Mesenchymal stem cell (in vitro differentiated cells and primary cell): ENCODE results near the gene CSTB.

Source experiments
- DNase-seq: peaks from one replicate; pipeline ENCODE4 v3.0.0-alpha.2; 2013
- H2AFZ ChIP-seq: one replicate; pipeline ENCODE4 v1.6.1; 2013; ENCODE audit warnings: low read depth, mild to moderate bottlenecking, control low read depth, inconsistent platforms, low read length, moderate library complexity
- H2AK5ac ChIP-seq: 2 replicates; pipeline ENCODE4 v1.6.1; 2013; ENCODE audit warnings: low read length, moderate library complexity, mild to moderate bottlenecking, inconsistent platforms; ENCODE audit not compliant: severe bottlenecking
- H2BK120ac ChIP-seq: one replicate; pipeline ENCODE4 v1.6.1; 2013; ENCODE audit warnings: low read depth, mild to moderate bottlenecking, inconsistent platforms, low read length, moderate library complexity
- H2BK12ac ChIP-seq, 2 experiments: one replicate each; pipeline ENCODE4 v1.6.1; 2013; ENCODE audit warnings: inconsistent platforms in 2 of 2, low read length in 2 of 2, mild to moderate bottlenecking in 2 of 2, moderate library complexity in 2 of 2, control low read depth in 1 of 2
- H2BK15ac ChIP-seq: one replicate; pipeline ENCODE4 v1.6.1; 2013; ENCODE audit warnings: mild to moderate bottlenecking, low read depth, inconsistent platforms; ENCODE audit not compliant: poor library complexity, severe bottlenecking
- H2BK5ac ChIP-seq: 2 replicates; pipeline ENCODE4 v1.6.1; 2013; ENCODE audit warnings: low read depth, mild to moderate bottlenecking, low read length, control low read depth, inconsistent platforms; ENCODE audit not compliant: poor library complexity, severe bottlenecking
- H3K14ac ChIP-seq, 2 experiments: one replicate each; pipeline ENCODE4 v1.6.1; 2013; ENCODE audit warnings: inconsistent platforms in 2 of 2, low read length in 2 of 2, control low read depth in 1 of 2, mild to moderate bottlenecking in 1 of 2, moderate library complexity in 1 of 2
- H3K18ac ChIP-seq, 2 experiments: one replicate each; pipeline ENCODE4 v1.6.1; 2013; ENCODE audit warnings: inconsistent platforms in 2 of 2, low read length in 2 of 2, control low read depth in 1 of 2, low read depth in 1 of 2, mild to moderate bottlenecking in 1 of 2
- H3K23ac ChIP-seq, 2 experiments: one replicate each; pipeline ENCODE4 v1.6.1; 2013; ENCODE audit warnings: inconsistent platforms in 2 of 2, low read length in 2 of 2, mild to moderate bottlenecking in 2 of 2, moderate library complexity in 2 of 2, control low read depth in 1 of 2
- H3K27ac ChIP-seq: 2 replicates; pipeline ENCODE4 v1.5.1; 2013; ENCODE audit warnings: mild to moderate bottlenecking, moderate library complexity, low read length, control low read depth, inconsistent platforms; ENCODE audit not compliant: poor library complexity, severe bottlenecking
- H3K27me3 ChIP-seq, 2 experiments: 2 replicates each; pipeline versions ENCODE4 v1.6.1 to v1.7.0; 2013; ENCODE audit warnings: low read length in 2 of 2, mild to moderate bottlenecking in 2 of 2, moderate library complexity in 2 of 2, control low read depth in 1 of 2, inconsistent platforms in 1 of 2; ENCODE audit not compliant: control insufficient read depth in 1 of 2, insufficient read depth in 1 of 2
- H3K36me3 ChIP-seq, 2 experiments: 2 replicates each; pipeline versions ENCODE4 v1.6.1 to v1.7.0; 2013; ENCODE audit warnings: low read length in 2 of 2, control low read depth in 1 of 2, inconsistent platforms in 1 of 2, low read depth in 1 of 2, mild to moderate bottlenecking in 1 of 2; ENCODE audit not compliant: insufficient read depth in 2 of 2, control insufficient read depth in 1 of 2
- H3K4ac ChIP-seq, 2 experiments: one replicate each; pipeline ENCODE4 v1.6.1; 2013; ENCODE audit warnings: inconsistent platforms in 2 of 2, low read length in 2 of 2, mild to moderate bottlenecking in 2 of 2, moderate library complexity in 2 of 2, control low read depth in 1 of 2, low read depth in 1 of 2
- H3K4me1 ChIP-seq: 2 replicates; pipeline ENCODE4 v1.6.1; 2013; ENCODE audit warnings: low read depth, low read length, control low read depth; ENCODE audit not compliant: control insufficient read depth, insufficient read depth
- H3K4me2 ChIP-seq: 2 replicates; pipeline ENCODE4 v1.6.1; 2013; ENCODE audit warnings: low read length, mild to moderate bottlenecking, inconsistent platforms; ENCODE audit not compliant: poor library complexity, severe bottlenecking
- H3K4me3 ChIP-seq, 2 experiments: 2 replicates each; pipeline versions ENCODE4 v1.5.1 to v1.7.0; 2013; ENCODE audit warnings: low read length in 2 of 2, mild to moderate bottlenecking in 2 of 2, control low read depth in 1 of 2, low read depth in 1 of 2; ENCODE audit not compliant: insufficient read depth in 1 of 2
- H3K79me1 ChIP-seq: replicated peaks from 2 replicates; pipeline ENCODE4 v1.6.1; 2013; ENCODE audit warnings: mild to moderate bottlenecking, control low read depth, low read length, inconsistent platforms; ENCODE audit not compliant: poor library complexity, severe bottlenecking
- H3K9ac ChIP-seq: 2 replicates; pipeline ENCODE4 v1.7.0; 2013; ENCODE audit warnings: mild to moderate bottlenecking, low read length, moderate library complexity
- H3K9me3 ChIP-seq: 2 replicates; pipeline ENCODE4 v1.7.0; 2013; ENCODE audit warnings: mild to moderate bottlenecking, low read length; ENCODE audit not compliant: control insufficient read depth
- H4K8ac ChIP-seq: one replicate; pipeline ENCODE4 v1.6.1; 2013; ENCODE audit warnings: inconsistent platforms, mild to moderate bottlenecking, low read length, moderate library complexity
- H4K91ac ChIP-seq: one replicate; pipeline ENCODE4 v1.6.1; 2013; ENCODE audit warnings: mild to moderate bottlenecking, low read length, inconsistent platforms
- WGBS: methylation state at CpG from one replicate; pipeline ENCODE4 v1.1.7; 2013; ENCODE audit warnings: mixed read lengths; 5-methylcytosine and 5-hydroxymethylcytosine counted together

The CSTB gene

GRCh38 chr21:43739621-43740435 lies 36.3 kb downstream of the CSTB start:
- DNase-seq = peak; percentile 58
- no peaks in the 10 kb centered on the region for H3K9me3 ChIP-seq
- no peak overlapping the region for H3K4me3 ChIP-seq
- no peak overlapping the region for H3K4me2 ChIP-seq
- no peak overlapping the region for H2BK5ac ChIP-seq
- no peak overlapping the region for H3K23ac ChIP-seq
- H4K8ac ChIP-seq = peak overlapping the region; percentile 13
- H2BK120ac ChIP-seq = no peak overlapping the region
- no peak overlapping the region for H2BK15ac ChIP-seq
- no peak overlapping the region for H3K27ac ChIP-seq
- H3K18ac ChIP-seq = no peak overlapping the region
- no peak overlapping the region for H3K14ac ChIP-seq
- peaks cover 43% of the 10 kb centered on the region for H3K79me1 ChIP-seq
- no peak overlapping the region for H4K91ac ChIP-seq
- H3K4me1 ChIP-seq = peaks cover 39% of the 10 kb centered on the region
- WGBS = 85% methylated on average over 24 of the region's 25 CpGs
- H2BK12ac ChIP-seq = no peak overlapping the region
- H3K4ac ChIP-seq = no peak overlapping the region
- no peaks in the 10 kb centered on the region for H3K27me3 ChIP-seq
- H2AFZ ChIP-seq = no peak overlapping the region
- no peak overlapping the region for H3K9ac ChIP-seq
- H2AK5ac ChIP-seq = no peak overlapping the region
- peaks cover 29 to 78% of the 10 kb centered on the region in 2 experiments for H3K36me3 ChIP-seq

- peaks cover 48% of the 10 kb centered on the region for H3K79me1 ChIP-seq
- H3K4me3 ChIP-seq = no peak overlapping the region
- peaks cover 59% of the 10 kb centered on the region for H3K4me1 ChIP-seq
- 96% methylated on average over 35 of the region's 35 CpGs for WGBS
- H4K91ac ChIP-seq = peak overlapping the region; percentile 6
- no peak overlapping the region for H4K8ac ChIP-seq
- no peak overlapping the region for H3K14ac ChIP-seq
- H3K4me2 ChIP-seq = no peak overlapping the region
- peak overlapping the region; percentile 70 for H2AK5ac ChIP-seq
- H2BK15ac ChIP-seq = peak overlapping the region; percentile 37
- H2AFZ ChIP-seq = no peak overlapping the region
- H2BK5ac ChIP-seq = no peak overlapping the region
- H2BK120ac ChIP-seq = no peak overlapping the region
- peaks cover 11 to 57% of the 10 kb centered on the region in 2 experiments for H3K36me3 ChIP-seq
- H2BK12ac ChIP-seq = no peak overlapping the region
- H3K9me3 ChIP-seq = no peaks in the 10 kb centered on the region
- H3K4ac ChIP-seq = no peak overlapping the region
- no peak overlapping the region for H3K27ac ChIP-seq
- no peak for DNase-seq
- H3K18ac ChIP-seq = no peak overlapping the region
- no peak overlapping the region for H3K9ac ChIP-seq
- no peaks in the 10 kb centered on the region for H3K27me3 ChIP-seq
- no peak overlapping the region for H3K23ac ChIP-seq
Observed at GRCh38 chr21:43737158-43737950, 38.8 kb downstream of the CSTB start.

GRCh38 chr21:43736224-43736883 lies 39.8 kb downstream of the CSTB start:
- no peak overlapping the region for H3K4me2 ChIP-seq
- H2BK120ac ChIP-seq = no peak overlapping the region
- no peak overlapping the region for H3K23ac ChIP-seq
- 98% methylated on average over 25 of the region's 25 CpGs for WGBS
- no peak overlapping the region for H3K27ac ChIP-seq
- H3K27me3 ChIP-seq = no peaks in the 10 kb centered on the region
- no peak overlapping the region for H3K9ac ChIP-seq
- H2BK15ac ChIP-seq = no peak overlapping the region
- DNase-seq = peak; percentile 17
- H2BK12ac ChIP-seq = no peak overlapping the region
- H4K8ac ChIP-seq = no peak overlapping the region
- peaks cover 64% of the 10 kb centered on the region for H3K4me1 ChIP-seq
- H3K4ac ChIP-seq = no peak overlapping the region
- peaks cover 47% of the 10 kb centered on the region for H3K79me1 ChIP-seq
- H2BK5ac ChIP-seq = no peak overlapping the region
- no peak overlapping the region for H3K14ac ChIP-seq
- H3K36me3 ChIP-seq = peaks cover 8 to 50% of the 10 kb centered on the region in 2 experiments
- H3K9me3 ChIP-seq = no peaks in the 10 kb centered on the region
- H4K91ac ChIP-seq = no peak overlapping the region
- H2AK5ac ChIP-seq = no peak overlapping the region
- no peak overlapping the region for H3K18ac ChIP-seq
- H2AFZ ChIP-seq = no peak overlapping the region
- no peak overlapping the region for H3K4me3 ChIP-seq
